ENCODE data around the gene CYP19A1. TPM values are rescaled to one million over a fixed set of nuclear protein-coding genes. Genes with fewer than 3 reads are reported as not detected.

CYP19A1 gene
- total and polyA plus RNA-seq, 9 of the 15 experiments (the other 6 are each of a cell fraction or from before 2014, with no cell fraction given): 0.16 to 0.63 (median 0.47) TPM; not detected in 3

DNA sequence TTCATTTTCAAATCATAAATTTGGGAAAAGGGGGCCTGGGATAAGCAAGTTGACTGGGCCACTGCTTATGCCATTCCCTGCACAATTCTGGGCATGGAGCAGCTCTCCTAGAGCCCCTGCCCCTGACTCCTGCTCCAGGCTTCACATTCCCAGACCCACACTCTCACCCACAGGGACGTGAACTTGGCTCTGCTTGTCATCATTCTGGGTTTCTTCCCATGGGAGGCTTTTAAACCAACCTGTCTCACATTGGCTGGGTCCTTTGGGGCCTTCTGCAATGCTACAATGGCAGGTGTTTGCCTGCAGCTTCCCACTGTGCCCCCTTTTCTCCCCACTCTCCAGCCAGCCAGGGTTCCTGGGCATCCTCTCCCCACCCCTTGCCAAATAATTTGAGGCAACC, 49.1 kb downstream of the CYP19A1 start:
- no peaks in the 10 kb centered on the region for H3K36me3 ChIP-seq (ENCODE audit: control insufficient read depth, insufficient read depth, low read length)
- BruUV-seq (replicated peaks): no TSS peak
- 0% methylated on average over 1 of the region's 1 CpG for WGBS (ENCODE audit: insufficient coverage, low coverage, missing lambda C conversion rate)
- no peak overlapping the region for H3K27ac ChIP-seq (ENCODE audit: extremely low read depth, low read depth, low read length)
- H3K27me3 ChIP-seq (ENCODE audit: control insufficient read depth in 2 of 2, insufficient read depth in 2 of 2, low read length in 2 of 2): peaks cover 2 to 44% of the 10 kb centered on the region in 2 experiments; a peak in 3 of 5 replicates
- H3K9ac ChIP-seq (ENCODE audit: insufficient read depth in 1 of 2, low read depth in 2 of 2, low read length in 2 of 2): no peak overlapping the region
- ATAC-seq (no peak), DNase-seq (ENCODE audit: extremely low read depth in 1 of 4, low spot score in 3 of 4) (no peak), FAIRE-seq (no peak)
- no peak overlapping the region for H2AFZ ChIP-seq (ENCODE audit: low read depth, low read length)
- no peaks in the 10 kb centered on the region for H3K9me3 ChIP-seq (replicated peaks; ENCODE audit: control insufficient read depth, insufficient read depth, low read depth, low read length)
- H3K79me2 ChIP-seq (ENCODE audit: control insufficient read depth, insufficient read depth, low read length): no peaks in the 10 kb centered on the region
- in situ Hi-C loops (cut with MboI) (loop anchor here (5.0 kb wide), 1 partner anchor 88 kb away; no protein-coding TSS in a partner anchor), intact Hi-C loops (cut with micrococcal nuclease) (loop anchor here (10.0 kb wide), 1 partner anchor 124 kb away; no protein-coding TSS in a partner anchor)
- H3K9me1 ChIP-seq (ENCODE audit: control insufficient read depth, insufficient read depth, low read length): no peaks in the 10 kb centered on the region
- no peak overlapping the region for H3K4me2 ChIP-seq (ENCODE audit: insufficient read depth, low read length)
- H3K4me1 ChIP-seq (replicated peaks in 1 of 2; ENCODE audit: control insufficient read depth in 2 of 2, insufficient read depth in 2 of 2, low read length in 2 of 2): no peaks in the 10 kb centered on the region
- no peak overlapping the region for H3K4me3 ChIP-seq
- CTCF ChIA-PET (ENCODE audit: low intra/inter-chr PET ratio): no interaction called here
- TF ChIP-seq SMAD1 (IDR thresholded peaks at IDR 0.05; ENCODE audit: low read depth, low read length, partially characterized antibody) (no peak), PHB2 (IDR thresholded peaks at IDR 0.05; ENCODE audit: low read depth) (no peak), CTBP1 (IDR thresholded peaks at IDR 0.05; ENCODE audit: borderline replicate concordance) (no peak), TCF3 (CRISPR knock-in tag; IDR thresholded peaks at IDR 0.05) (no peak), ZNF146 (CRISPR knock-in tag; IDR thresholded peaks at IDR 0.05; ENCODE audit: unreplicated experiment) (no peak), ZBTB33 (CRISPR knock-in tag; IDR thresholded peaks at IDR 0.05) (no peak), KLF16 (IDR thresholded peaks at IDR 0.05) (no peak), MYBL2 (IDR thresholded peaks at IDR 0.05; ENCODE audit: low read depth) (no peak), MYBL2 (CRISPR knock-in tag; IDR thresholded peaks at IDR 0.05; ENCODE audit: borderline replicate concordance) (no peak)
- H4K20me1 ChIP-seq (replicated peaks; ENCODE audit: control insufficient read depth, insufficient read depth, low read length): no peaks in the 10 kb centered on the region
- POLR2A ChIA-PET: no interaction called here

Data from K562 (cell line).